ENCODE measurements around the gene BEX3.

GRCh38 chrX:103363046-103363445, 13.3 kb upstream of the BEX3 start:
- TF ChIP-seq CTCF (IDR thresholded peaks at IDR 0.05) (no peak), POLR2A (IDR thresholded peaks at IDR 0.05) (no peak), POLR2AphosphoS5 (IDR thresholded peaks at IDR 0.05) (no peak)
